PC-3 (cell line): ENCODE results near the gene PABPN1L. TPM values are rescaled to one million over a fixed set of nuclear protein-coding genes. Genes with fewer than 3 reads are reported as not detected.

ENCODE experiments used
- ATAC-seq: fragments of 200-7000 bp; cut with Tn5 transposase; 2 replicates; pipeline ENCODE4 v1.9.1; 2020; ENCODE audit warnings: mild to moderate bottlenecking, moderate library complexity
- BruUV-seq: library from RNA; stranded (reverse); fragments of 400-500 nt; replicated peaks from 2 replicates; lab custom pipeline; 2021; lab: Mats Ljungman, UMichigan
- CTCF ChIA-PET: fragments of 300-600 bp; sonication (Branson Sonifier 250); formaldehyde crosslinking; loops from one replicate; lab custom pipeline; 2022; ENCODE audit warnings: antibody characterized with exemption; lab: Charles Lee
- POLR2A ChIA-PET: fragments of 300-600 bp; sonication (Branson Sonifier 250); formaldehyde crosslinking; loops from one replicate; lab custom pipeline; 2022; ENCODE audit warnings: antibody characterized with exemption; ENCODE audit not compliant: unreplicated experiment; lab: Charles Lee
- DNase-seq: peaks from one replicate; pipeline ENCODE4 v3.0.0-alpha.2; 2015
- H2AFZ ChIP-seq: fragments of 300-600 bp; sonication (generic); 2 replicates; pipeline ENCODE4 v1.6.0; 2016; ENCODE audit warnings: antibody characterized with exemption, low read length
- H3F3A ChIP-seq: fragments of 300-600 bp; sonication (generic); one replicate; pipeline ENCODE4 v1.6.0; 2017; ENCODE audit warnings: antibody characterized with exemption, low read length, control low read depth, mild to moderate bottlenecking; ENCODE audit not compliant: unreplicated experiment
- H3K27ac ChIP-seq: fragments of 300-600 bp; sonication (generic); 2 replicates; pipeline ENCODE4 v1.5.1; 2016; ENCODE audit warnings: mild to moderate bottlenecking, low read length
- H3K27me3 ChIP-seq: fragments of 300-600 bp; sonication (generic); 2 replicates; pipeline ENCODE4 v1.6.1; 2016; ENCODE audit warnings: low read length, mixed read lengths
- H3K36me3 ChIP-seq: fragments of 300-600 bp; sonication (generic); 2 replicates; pipeline ENCODE4 v1.6.1; 2016; ENCODE audit warnings: low read depth, mixed run types, low read length, mixed read lengths
- H3K4me1 ChIP-seq: fragments of 300-600 bp; sonication (generic); 2 replicates; pipeline ENCODE4 v1.5.1; 2016; ENCODE audit warnings: low read length; ENCODE audit not compliant: insufficient read depth
- H3K4me2 ChIP-seq: fragments of 300-600 bp; sonication (generic); 2 replicates; pipeline ENCODE4 v1.6.0; 2016; ENCODE audit warnings: low read length
- H3K4me3 ChIP-seq: fragments of 300-600 bp; sonication (generic); 2 replicates; pipeline ENCODE4 v1.5.1; 2016; ENCODE audit warnings: mild to moderate bottlenecking, low read length, mixed read lengths
- H3K79me2 ChIP-seq: fragments of 300-600 bp; sonication (generic); 2 replicates; pipeline ENCODE4 v1.6.1; 2017; ENCODE audit warnings: low read length, mixed read lengths
- H3K9ac ChIP-seq: fragments of 300-600 bp; sonication (generic); 2 replicates; pipeline ENCODE4 v1.6.0; 2016; ENCODE audit warnings: mild to moderate bottlenecking, low read length
- H3K9me2 ChIP-seq: fragments of 300-600 bp; sonication (generic); replicated peaks from 2 replicates; pipeline ENCODE4 v1.6.1; 2016; ENCODE audit warnings: mixed run types, low read length, mixed read lengths
- H3K9me3 ChIP-seq: fragments of 300-600 bp; sonication (generic); 2 replicates; pipeline ENCODE4 v1.6.1; 2016; ENCODE audit warnings: low read length, mixed read lengths
- H4K20me1 ChIP-seq: fragments of 300-600 bp; sonication (generic); 2 replicates; pipeline ENCODE4 v1.6.1; 2016; ENCODE audit warnings: low read length, mixed read lengths
- CTCF ChIP-seq: fragments of 300-600 bp; sonication (generic); conservative IDR thresholded peaks from 2 replicates; pipeline ENCODE4 v1.5.1; 2017; ENCODE audit warnings: antibody characterized with exemption, low read depth, mild to moderate bottlenecking, low read length
- EZH2 ChIP-seq: fragments of 300-600 bp; sonication (generic); IDR thresholded peaks from one replicate; pipeline ENCODE4 v1.6.1; 2017; ENCODE audit warnings: antibody characterized with exemption, mild to moderate bottlenecking, low read length; ENCODE audit not compliant: unreplicated experiment
- EZH2phosphoT487 ChIP-seq: fragments of 300-600 bp; sonication (generic); IDR thresholded peaks from 2 replicates; pipeline ENCODE4 v1.6.1; 2018; ENCODE audit warnings: mild to moderate bottlenecking, antibody characterized with exemption, low read length, borderline replicate concordance
- intact Hi-C: fragments of 100-400 bp; cut with micrococcal nuclease; formaldehyde crosslinking; loops from 2 replicates; pipeline ENCODE4 v1.9.0; 2023
- total RNA-seq: library from RNA; depleted of rRNA; stranded (reverse); fragments of >200 nt; gene quantifications from 2 replicates; pipeline ENCODE4 v1.2.3, GENCODE V29; 2014

PABPN1L gene
- total RNA-seq, 1 experiment from 2014 or later, result not detected

- POLR2A ChIA-PET, result no interaction called here
Measured at GRCh38 chr16:88903267-88903666, 36.8 kb upstream of the PABPN1L start.

GRCh38 chr16:88902744-88903143 lies 36.3 kb upstream of the PABPN1L start:
- no peaks in the 10 kb centered on the region for H3F3A ChIP-seq
- no peaks in the 10 kb centered on the region for H3K9me3 ChIP-seq
- no peak overlapping the region for H2AFZ ChIP-seq
- H3K27me3 ChIP-seq, result no peaks in the 10 kb centered on the region
- no peak overlapping the region for H3K9ac ChIP-seq
- ATAC-seq (no peak), DNase-seq (no peak)
- peaks cover 4% of the 10 kb centered on the region; the same call in 1 of the 2 replicates for H3K4me1 ChIP-seq
- no peak overlapping the region for H3K4me2 ChIP-seq
- intact Hi-C loops, result no loop called here
- no TSS peak for BruUV-seq
- ChIA-PET CTCF (no interaction called here), POLR2A (no interaction called here)
- no peak overlapping the region for H3K4me3 ChIP-seq
- TF ChIP-seq EZH2 (no peak), CTCF (no peak), EZH2phosphoT487 (no peak)
- no peaks in the 10 kb centered on the region for H4K20me1 ChIP-seq
- no peaks in the 10 kb centered on the region for H3K9me2 ChIP-seq
- H3K27ac ChIP-seq, result no peak overlapping the region
- no peaks in the 10 kb centered on the region for H3K79me2 ChIP-seq
- H3K36me3 ChIP-seq, result no peaks in the 10 kb centered on the region

More at GRCh38 chr16:88903267-88903666, 36.8 kb upstream of the PABPN1L start:
- Histone ChIP-seq H3K9ac (no peak overlapping the region), H3K79me2 (no peaks in the 10 kb centered on the region), H3K9me3 (no peaks in the 10 kb centered on the region), H3K27ac (no peak overlapping the region), H3K4me2 (no peak overlapping the region), H4K20me1 (no peaks in the 10 kb centered on the region), H3K27me3 (no peaks in the 10 kb centered on the region), H2AFZ (no peak overlapping the region), H3K4me3 (no peak overlapping the region), H3K4me1 (peaks cover 5% of the 10 kb centered on the region; the same call in 1 of the 2 replicates), H3F3A (no peaks in the 10 kb centered on the region), H3K9me2 (no peaks in the 10 kb centered on the region), H3K36me3 (no peaks in the 10 kb centered on the region)
- TF ChIP-seq EZH2 (no peak), EZH2phosphoT487 (no peak), CTCF (no peak)
- intact Hi-C loops, result no loop called here
- no TSS peak for BruUV-seq
- DNase-seq, result no peak
- CTCF ChIA-PET, result no interaction called here
- ATAC-seq, result no peak

- POLR2A ChIA-PET, result no interaction called here
- BruUV-seq, result no TSS peak
- Histone ChIP-seq H3F3A (no peaks in the 10 kb centered on the region), H3K9ac (no peak overlapping the region), H3K4me1 (no peaks in the 10 kb centered on the region), H2AFZ (no peak overlapping the region), H3K27me3 (no peaks in the 10 kb centered on the region), H3K4me3 (no peak overlapping the region), H3K27ac (no peak overlapping the region), H4K20me1 (no peaks in the 10 kb centered on the region), H3K9me2 (no peaks in the 10 kb centered on the region), H3K4me2 (no peak overlapping the region), H3K36me3 (no peaks in the 10 kb centered on the region), H3K9me3 (no peaks in the 10 kb centered on the region), H3K79me2 (no peaks in the 10 kb centered on the region)
- intact Hi-C loops, result no loop called here
- no peak for DNase-seq
- TF ChIP-seq CTCF, result no peak
- no peak for ATAC-seq
- CTCF ChIA-PET, result no interaction called here
Measured at GRCh38 chr16:88901718-88902337, 35.4 kb upstream of the PABPN1L start.
